Esophagus mucosa (tissue), 1 donor: ENCODE results near the gene EDARADD. TPM values are rescaled to one million over a fixed set of nuclear protein-coding genes. Genes with fewer than 3 reads are reported as not detected.
"Not testable (repeated sequence)": the region's sequence is repeated elsewhere in the genome, so short reads cannot be mapped to it uniquely, and the experiment has no call there.

Source experiments
- ATAC-seq: fragments of 200-7000 bp; cut with Tn5 transposase; one replicate; pipeline ENCODE4 v1.9.1; 2020
- total RNA-seq: library from RNA; stranded (reverse); gene quantifications from one replicate; pipeline ENCODE4 v1.2.4, GENCODE V29; 2023
- donor health status: DM: yes; HTN: yes; CAD: no.

Gene EDARADD
- total RNA-seq, result 4.3 TPM

- no peak for ATAC-seq
Measured at GRCh38 chr1:236393681-236394481, at the start of gene EDARADD. TSS of gene EDARADD (plus strand) at chr1:236394286. CDS start at chr1:236394445, 159 bp downstream.

DNA sequence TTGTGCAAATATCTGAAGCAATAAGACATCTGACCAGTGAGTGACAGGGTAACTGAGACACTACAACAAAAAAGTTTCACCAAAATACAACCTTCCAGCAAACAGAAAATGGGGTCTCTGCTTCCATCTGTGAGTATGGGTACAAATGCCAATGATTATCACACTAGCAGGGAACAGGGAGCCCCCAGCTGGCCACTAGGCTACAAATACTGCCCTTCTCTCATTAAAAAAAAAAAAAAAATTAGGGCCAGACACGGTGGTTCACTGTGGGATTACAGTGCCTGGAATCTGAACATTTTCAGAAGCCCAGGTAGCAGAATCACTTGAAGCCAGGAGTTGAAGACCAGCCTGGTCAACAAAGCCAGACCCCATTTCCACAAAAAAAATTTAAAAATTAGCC lies 48.4 kb upstream of the EDARADD start:
- ATAC-seq, result no peak

- no peak for ATAC-seq
Measured at GRCh38 chr1:236348071-236348470, 46.0 kb upstream of the EDARADD start.

GRCh38 chr1:236350308-236350707 lies 43.8 kb upstream of the EDARADD start:
- no peak for ATAC-seq

DNA sequence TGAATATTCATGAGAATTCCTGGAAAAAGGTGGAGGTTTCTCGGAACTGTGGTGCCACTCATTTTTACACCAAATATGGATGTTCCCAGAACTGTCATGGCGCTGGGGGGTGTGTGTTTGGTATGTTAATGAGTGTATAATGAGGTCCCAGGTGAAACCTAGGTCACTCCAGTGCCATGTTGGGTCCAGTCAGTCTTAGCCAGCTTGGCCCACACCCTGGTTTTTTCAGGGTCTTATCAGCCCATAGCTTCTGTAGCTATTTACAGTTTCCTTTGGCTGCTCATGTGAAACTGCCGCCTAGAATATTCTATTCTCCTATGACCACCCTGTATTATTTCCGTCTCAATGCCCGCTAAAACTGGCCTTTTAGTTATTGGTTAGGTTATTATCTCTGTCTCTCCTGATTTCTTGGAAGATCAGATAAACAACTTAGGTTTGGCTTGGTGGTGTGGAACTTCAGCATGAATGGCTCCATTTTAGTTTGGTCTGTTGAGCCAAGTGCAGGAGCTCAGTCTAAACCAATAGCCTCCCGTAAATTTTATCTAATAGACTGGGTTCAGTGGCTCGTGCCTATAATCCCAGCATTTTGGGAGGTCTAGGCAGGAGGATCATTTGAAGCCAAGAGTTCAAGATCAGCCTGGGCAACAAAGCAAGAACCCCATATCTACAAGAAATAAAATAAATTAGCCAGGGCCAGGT lies 42.1 kb upstream of the EDARADD start:
- ATAC-seq, result no peak

DNA sequence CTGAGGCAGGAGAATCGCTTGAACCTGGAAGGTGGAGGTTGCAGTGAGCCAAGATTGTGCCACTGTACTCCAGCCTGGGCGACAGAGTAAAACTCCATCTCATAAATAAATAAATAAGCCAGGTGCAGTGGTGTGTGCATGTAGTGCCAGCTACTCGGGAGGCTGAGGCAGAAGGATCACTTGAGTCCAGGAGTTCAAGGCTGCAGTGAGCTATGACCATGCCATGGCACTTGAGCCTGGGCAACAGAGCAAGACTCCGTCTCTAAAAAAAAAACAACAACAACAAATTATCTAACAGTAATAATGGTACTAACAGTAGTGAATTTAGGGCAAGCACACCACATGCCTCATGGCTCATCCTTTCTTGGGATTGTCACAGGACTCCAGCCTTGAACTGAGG lies 41.3 kb upstream of the EDARADD start:
- ATAC-seq, result not testable (repeated sequence)

DNA sequence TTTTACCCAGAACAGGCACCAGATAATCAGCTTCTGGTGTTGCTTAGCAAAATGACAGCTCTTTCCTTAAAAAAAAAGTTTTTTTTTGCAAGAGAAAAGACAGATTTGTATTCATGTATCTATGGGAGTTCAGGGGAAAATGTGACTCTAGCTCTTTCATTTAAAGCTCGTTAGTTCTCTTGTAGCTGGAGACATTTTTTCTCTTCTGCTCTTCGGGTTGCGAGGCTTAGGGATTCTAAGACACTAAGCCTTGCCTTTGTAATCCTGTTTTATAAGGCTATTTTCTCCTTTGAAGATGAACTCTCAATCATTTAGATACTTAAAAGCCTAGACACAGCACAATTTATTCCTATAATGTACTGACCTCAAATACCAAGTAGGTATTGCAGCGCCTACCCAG lies 40.3 kb upstream of the EDARADD start:
- ATAC-seq, result no peak

- no peak for ATAC-seq
Measured at GRCh38 chr1:236354330-236355147, 39.5 kb upstream of the EDARADD start.

- no peak for ATAC-seq
Measured at GRCh38 chr1:236356141-236356540, 37.9 kb upstream of the EDARADD start.

DNA sequence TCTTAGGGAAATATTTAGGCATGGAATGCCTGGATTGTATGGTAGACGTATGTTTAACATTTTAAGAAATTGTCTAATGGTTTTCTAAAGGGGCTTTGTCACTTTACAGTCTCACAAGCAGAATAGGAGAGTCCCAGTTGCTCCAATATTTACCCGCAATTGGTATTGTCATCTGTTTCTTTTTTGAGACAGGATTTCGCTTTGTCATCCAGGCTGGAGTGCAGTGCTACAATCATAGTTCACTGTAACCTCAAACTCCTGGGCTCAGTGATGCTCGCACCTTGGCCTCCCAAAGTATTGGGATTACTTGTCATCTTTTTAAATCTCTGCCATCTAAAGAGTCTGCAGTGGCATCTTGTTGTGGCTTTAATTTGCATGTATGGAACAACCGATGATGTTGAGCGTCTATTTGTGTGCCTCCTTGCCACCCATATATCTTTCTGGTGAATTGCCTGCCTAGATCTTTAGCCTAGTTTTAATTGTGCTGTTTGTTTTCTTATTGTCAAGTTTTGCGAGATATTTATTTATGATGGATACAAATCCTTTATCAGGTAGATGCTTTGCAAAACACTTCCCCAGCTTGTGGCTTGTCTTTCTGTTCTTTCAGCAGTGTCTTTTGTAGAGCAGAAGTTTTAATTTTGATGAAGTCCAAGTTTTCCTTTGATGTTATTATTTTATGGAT lies 32.0 kb upstream of the EDARADD start:
- ATAC-seq, result no peak

DNA sequence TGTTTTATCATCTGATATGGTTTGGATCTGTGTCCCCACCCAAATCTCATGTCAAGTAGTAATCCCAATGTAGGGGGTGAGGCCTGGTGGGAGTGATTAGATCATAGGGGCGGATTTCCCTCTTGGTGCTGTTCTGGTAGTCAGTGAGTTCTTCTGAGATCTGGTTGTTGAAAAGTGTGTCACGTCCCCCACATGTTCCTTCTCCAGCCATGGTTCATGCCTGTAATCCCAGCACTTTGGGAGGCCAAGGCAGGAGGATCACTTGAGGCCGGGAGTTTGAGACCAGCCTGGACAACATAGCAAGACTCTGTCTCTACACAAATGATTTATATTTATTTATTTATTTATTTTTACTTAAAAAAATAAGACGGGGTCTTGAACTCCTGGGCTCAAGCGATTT lies 30.8 kb upstream of the EDARADD start:
- no peak for ATAC-seq

GRCh38 chr1:236365999-236366570 lies 28.0 kb upstream of the EDARADD start:
- no peak for ATAC-seq

- ATAC-seq, result not testable (repeated sequence)
Measured at GRCh38 chr1:236366681-236367080, 27.4 kb upstream of the EDARADD start.

DNA sequence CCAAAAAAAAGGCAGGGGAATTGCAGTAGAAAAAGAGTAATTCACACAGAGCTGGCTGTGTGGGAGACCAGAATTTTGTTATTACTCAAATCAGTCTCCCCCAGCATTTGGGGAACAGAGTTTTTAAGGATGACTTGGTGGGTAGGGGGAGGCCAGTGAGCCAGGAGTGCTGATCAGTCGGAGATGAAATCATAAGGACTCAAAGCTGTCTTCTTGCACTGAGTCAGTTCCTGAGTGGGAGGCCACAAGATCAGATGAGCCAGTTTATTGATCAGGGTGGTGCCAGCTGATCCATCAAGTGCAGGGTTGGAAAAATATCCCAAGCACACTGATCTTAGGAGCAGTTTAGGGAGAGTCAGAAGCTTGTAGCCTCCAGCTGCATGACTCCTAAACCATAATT lies 23.7 kb upstream of the EDARADD start:
- no peak for ATAC-seq

- no peak for ATAC-seq
Measured at GRCh38 chr1:236371083-236371482, 23.0 kb upstream of the EDARADD start.

- ATAC-seq, result no peak
Measured at GRCh38 chr1:236377832-236378535, 16.1 kb upstream of the EDARADD start.

DNA sequence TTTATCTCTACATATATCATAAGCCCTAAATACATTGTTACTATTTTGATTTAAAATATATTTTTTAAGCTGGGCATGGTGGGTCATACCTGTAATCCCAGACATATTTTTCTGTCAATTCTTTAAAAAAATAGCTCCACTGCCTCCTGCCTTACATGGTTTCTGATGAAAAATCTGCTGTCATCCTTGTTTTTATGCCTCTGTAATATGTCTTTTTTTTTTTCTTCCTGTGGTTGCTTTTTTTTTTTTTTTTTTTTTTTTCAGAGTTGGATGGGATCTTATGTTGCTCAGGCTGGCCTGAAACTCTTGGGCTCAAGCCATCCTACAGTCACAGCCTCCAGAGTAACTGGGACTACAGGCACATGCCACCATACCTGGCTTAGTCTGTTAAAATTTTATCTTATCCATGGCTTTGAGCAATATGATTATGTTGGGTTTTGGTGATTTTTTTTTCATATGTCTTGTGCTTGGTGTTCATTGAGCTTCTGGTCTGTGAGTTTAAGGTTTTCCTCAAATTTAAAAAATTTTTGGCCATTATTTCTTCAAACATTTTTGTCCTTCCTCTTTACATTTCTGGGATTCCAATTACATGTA lies 12.4 kb upstream of the EDARADD start:
- no peak for ATAC-seq

DNA sequence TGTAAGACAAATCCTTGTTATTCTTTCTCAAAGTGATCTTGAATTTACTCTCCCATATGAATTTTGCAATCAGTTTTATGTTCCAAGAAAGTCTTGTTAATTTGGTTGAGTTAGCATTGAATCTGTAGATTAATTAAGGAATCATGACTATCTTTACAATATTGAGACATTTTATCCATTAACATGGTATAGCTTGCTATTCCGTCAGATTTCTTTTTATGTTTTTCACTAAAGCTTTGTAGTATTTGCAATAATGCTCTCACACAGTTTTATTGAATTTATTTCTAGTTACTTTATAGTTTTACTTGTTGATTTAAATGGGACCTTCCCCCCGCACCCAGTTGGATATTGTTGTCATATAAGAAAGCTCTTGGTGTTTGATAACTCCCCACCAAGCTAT lies 5.8 kb upstream of the EDARADD start:
- no peak for ATAC-seq

- no peak for ATAC-seq
Measured at GRCh38 chr1:236389253-236389652, 4.8 kb upstream of the EDARADD start.

- no peak for ATAC-seq
Measured at GRCh38 chr1:236391008-236391407, 3.1 kb upstream of the EDARADD start.

GRCh38 chr1:236392182-236392581 lies 1.9 kb upstream of the EDARADD start:
- ATAC-seq, result no peak
